Fibroblast of lung (primary cell): Measurements from ENCODE around the gene CYP4F11. TPM values are rescaled to one million over a fixed set of nuclear protein-coding genes. Genes with fewer than 3 reads are reported as not detected.
"Not testable (repeated sequence)": the region's sequence is repeated elsewhere in the genome, so short reads cannot be mapped to it uniquely, and the experiment has no call there.

Experiments used
- DNase-seq, 2 donors: peaks; one replicate each; pipeline versions ENCODE4 v3.0.0 to v3.0.0-alpha.2; 2010; ENCODE audit warnings: low read depth in 2 of 2
- H2AFZ ChIP-seq: 2 replicates; pipeline ENCODE4 v1.5.1; 2012; ENCODE audit warnings: low read length, control low read depth, inconsistent platforms
- H3K27ac ChIP-seq: 2 replicates; pipeline ENCODE4 v1.5.1; 2011; ENCODE audit warnings: low read length, control low read depth; ENCODE audit not compliant: insufficient read depth
- H3K27me3 ChIP-seq: 2 replicates; pipeline ENCODE4 v1.5.1; 2011; ENCODE audit warnings: mild to moderate bottlenecking, low read length; ENCODE audit not compliant: control insufficient read depth, insufficient read depth
- H3K36me3 ChIP-seq: 2 replicates; pipeline ENCODE4 v1.5.1; 2011; ENCODE audit warnings: low read length; ENCODE audit not compliant: control insufficient read depth, insufficient read depth
- H3K4me1 ChIP-seq: 2 replicates; pipeline ENCODE4 v1.5.1; 2011; ENCODE audit warnings: low read length; ENCODE audit not compliant: control insufficient read depth, insufficient read depth; ENCODE audit errors: extremely low read depth
- H3K4me2 ChIP-seq: 2 replicates; pipeline ENCODE4 v1.5.1; 2011; ENCODE audit warnings: low read length, control low read depth; ENCODE audit not compliant: insufficient read depth; ENCODE audit errors: extremely low read depth
- H3K4me3 ChIP-seq, 4 experiments: fragments of 200-600 bp in 1 of 4; sonication (generic) in 1 of 4; replicated peaks in 1 of 4; 2 replicates each; pipeline ENCODE4 v1.5.1; 2011 to 2016; ENCODE audit warnings: low read length in 4 of 4, low read depth in 3 of 4, mild to moderate bottlenecking in 3 of 4, control low read depth in 2 of 4, inconsistent platforms in 1 of 4, mixed read lengths in 1 of 4; ENCODE audit not compliant: insufficient read depth in 1 of 4; ENCODE audit errors: control extremely low read depth in 1 of 4
- H3K79me2 ChIP-seq: 2 replicates; pipeline ENCODE4 v1.5.1; 2012; ENCODE audit warnings: mild to moderate bottlenecking, low read length, inconsistent platforms; ENCODE audit not compliant: control insufficient read depth, insufficient read depth
- H3K9ac ChIP-seq: 2 replicates; pipeline ENCODE4 v1.5.1; 2011; ENCODE audit warnings: mild to moderate bottlenecking, low read length, control low read depth; ENCODE audit not compliant: insufficient read depth
- H3K9me3 ChIP-seq: 2 replicates; pipeline ENCODE4 v1.5.1; 2012; ENCODE audit warnings: low read depth, low read length; ENCODE audit not compliant: control insufficient read depth, insufficient read depth
- H4K20me1 ChIP-seq: 2 replicates; pipeline ENCODE4 v1.5.1; 2011; ENCODE audit warnings: low read length; ENCODE audit not compliant: control insufficient read depth, insufficient read depth; ENCODE audit errors: extremely low read depth
- EZH2 ChIP-seq: IDR thresholded peaks from 2 replicates; pipeline ENCODE4 v1.5.1; 2012; ENCODE audit warnings: low read length, control low read depth, mild to moderate bottlenecking; ENCODE audit errors: missing control alignments
- polyA plus RNA-seq, 2 donors: library from polyadenylated mRNA; depleted of rRNA in 1 of 2; stranded (reverse) in 1 of 2; unstranded in 1 of 2; fragments of >200 nt; gene quantifications; 2 replicates each; pipeline ENCODE4 v1.2.1, GENCODE V29; 2011 to 2012; ENCODE audit warnings: missing spikeins in 1 of 2
- total RNA-seq: library from RNA; depleted of rRNA; stranded (reverse); fragments of >200 nt; gene quantifications from 2 replicates; pipeline ENCODE4 v1.2.1, GENCODE V29; 2014
- TF ChIP-seq, protein P1 (sequence below), 2 donors: IDR thresholded peaks in 1 of 2; conservative IDR thresholded peaks in 1 of 2; 1 replicate in 1 of 2; 2 replicates in 1 of 2; pipeline ENCODE4 v1.5.1; 2011 to 2012; ENCODE audit warnings: low read length in 2 of 2, control low read depth in 1 of 2, inconsistent platforms in 1 of 2, low read depth in 1 of 2, mild to moderate bottlenecking in 1 of 2

CYP4F11 gene
- total and polyA plus RNA-seq, 2 donors (not counting 1 experiment from before 2014, with no cell fraction given) = not detected

DNA sequence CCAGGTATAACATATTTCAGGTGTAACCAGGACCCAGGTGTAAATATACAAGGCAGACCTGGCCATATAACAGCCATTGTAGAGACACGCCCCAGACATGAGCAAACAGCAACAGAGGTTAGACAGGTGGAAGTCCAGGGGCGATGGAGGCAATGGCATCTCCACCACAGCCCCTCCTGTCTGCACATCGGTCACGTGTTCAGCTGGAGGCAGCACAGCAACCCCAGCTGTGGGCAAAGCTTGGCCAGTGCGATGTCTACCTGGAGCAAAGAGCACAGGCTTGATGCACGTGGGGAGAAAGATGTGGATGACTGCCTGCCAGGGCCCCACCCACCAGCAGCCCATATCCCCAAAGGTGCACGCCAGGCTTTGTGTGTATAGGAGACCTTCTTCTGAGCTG lies 40.9 kb downstream of the CYP4F11 start:
- Histone ChIP-seq H3K27me3 (no peaks in the 10 kb centered on the region), H3K27ac (no peak overlapping the region), H3K79me2 (no peaks in the 10 kb centered on the region), H3K9ac (no peak overlapping the region), H3K4me3 (no peak overlapping the region), H3K9me3 (no peaks in the 10 kb centered on the region), H3K4me1 (no peaks in the 10 kb centered on the region), H3K36me3 (no peaks in the 10 kb centered on the region), H2AFZ (no peak overlapping the region), H4K20me1 (no peaks in the 10 kb centered on the region), H3K4me2 (no peak overlapping the region)
- DNase-seq = no peak
- TF ChIP-seq EZH2 = no peak
- TF ChIP-seq, protein P1, sequence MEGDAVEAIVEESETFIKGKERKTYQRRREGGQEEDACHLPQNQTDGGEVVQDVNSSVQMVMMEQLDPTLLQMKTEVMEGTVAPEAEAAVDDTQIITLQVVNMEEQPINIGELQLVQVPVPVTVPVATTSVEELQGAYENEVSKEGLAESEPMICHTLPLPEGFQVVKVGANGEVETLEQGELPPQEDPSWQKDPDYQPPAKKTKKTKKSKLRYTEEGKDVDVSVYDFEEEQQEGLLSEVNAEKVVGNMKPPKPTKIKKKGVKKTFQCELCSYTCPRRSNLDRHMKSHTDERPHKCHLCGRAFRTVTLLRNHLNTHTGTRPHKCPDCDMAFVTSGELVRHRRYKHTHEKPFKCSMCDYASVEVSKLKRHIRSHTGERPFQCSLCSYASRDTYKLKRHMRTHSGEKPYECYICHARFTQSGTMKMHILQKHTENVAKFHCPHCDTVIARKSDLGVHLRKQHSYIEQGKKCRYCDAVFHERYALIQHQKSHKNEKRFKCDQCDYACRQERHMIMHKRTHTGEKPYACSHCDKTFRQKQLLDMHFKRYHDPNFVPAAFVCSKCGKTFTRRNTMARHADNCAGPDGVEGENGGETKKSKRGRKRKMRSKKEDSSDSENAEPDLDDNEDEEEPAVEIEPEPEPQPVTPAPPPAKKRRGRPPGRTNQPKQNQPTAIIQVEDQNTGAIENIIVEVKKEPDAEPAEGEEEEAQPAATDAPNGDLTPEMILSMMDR (conservative IDR thresholded peaks at IDR 0.05 in 1 of 2, IDR thresholded peaks at IDR 0.05 in 1 of 2; ENCODE audit: low read depth in 1 of 2, low read length in 2 of 2) = no peak

DNA sequence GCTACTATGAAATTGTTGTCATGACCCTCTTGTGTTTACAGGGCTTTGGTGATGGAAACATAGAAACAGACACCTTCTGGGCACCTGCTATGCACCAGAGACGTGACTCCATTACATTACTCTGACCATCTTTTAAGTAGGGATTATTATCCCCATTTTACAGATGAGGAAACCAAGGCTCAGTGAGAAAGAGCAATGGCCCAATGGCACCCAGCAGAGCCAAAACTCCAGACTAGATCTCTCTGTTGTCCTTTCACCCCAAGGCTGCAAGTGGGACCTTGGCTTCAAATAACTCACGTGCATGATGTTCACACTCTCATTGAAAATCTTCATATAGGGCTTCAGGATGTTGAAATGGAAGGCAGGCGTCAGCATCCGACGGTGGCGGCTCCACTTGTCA lies 42.3 kb downstream of the CYP4F11 start:
- Histone ChIP-seq H3K9ac (no peak overlapping the region), H3K4me1 (no peaks in the 10 kb centered on the region), H3K27me3 (no peaks in the 10 kb centered on the region), H2AFZ (no peak overlapping the region), H4K20me1 (no peaks in the 10 kb centered on the region), H3K79me2 (no peaks in the 10 kb centered on the region), H3K27ac (no peak overlapping the region), H3K36me3 (no peaks in the 10 kb centered on the region), H3K4me2 (no peak overlapping the region), H3K9me3 (no peaks in the 10 kb centered on the region), H3K4me3 (no peak overlapping the region)
- DNase-seq = no peak
- TF ChIP-seq EZH2 = no peak
- TF ChIP-seq, protein P1 (conservative IDR thresholded peaks at IDR 0.05 in 1 of 2, IDR thresholded peaks at IDR 0.05 in 1 of 2; ENCODE audit: low read depth in 1 of 2, low read length in 2 of 2) = no peak

DNA sequence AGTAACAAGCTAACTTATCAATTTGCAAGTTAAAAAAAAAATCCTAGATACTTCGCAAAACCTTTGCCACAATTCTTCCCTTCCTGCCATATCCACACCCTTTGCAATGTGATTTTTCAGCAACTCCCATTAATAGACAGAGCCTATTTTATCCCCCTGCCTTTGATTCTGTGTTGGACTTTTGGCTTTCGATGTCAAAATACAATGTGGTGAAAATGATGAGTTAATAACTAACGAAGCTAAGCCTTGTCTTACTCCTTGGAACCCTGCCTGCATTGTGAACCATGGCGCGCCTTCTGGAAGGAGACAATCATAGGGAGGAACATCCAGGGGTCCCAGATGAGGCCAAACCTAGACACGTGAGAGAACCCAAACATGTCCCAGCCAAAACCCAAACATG lies 42.9 kb downstream of the CYP4F11 start:
- Histone ChIP-seq H3K9ac (no peak overlapping the region), H3K79me2 (no peaks in the 10 kb centered on the region), H4K20me1 (no peaks in the 10 kb centered on the region), H3K9me3 (no peaks in the 10 kb centered on the region), H3K27ac (no peak overlapping the region), H2AFZ (no peak overlapping the region), H3K4me2 (no peak overlapping the region), H3K4me1 (no peaks in the 10 kb centered on the region), H3K4me3 (no peak overlapping the region), H3K27me3 (no peaks in the 10 kb centered on the region), H3K36me3 (no peaks in the 10 kb centered on the region)
- TF ChIP-seq, protein P1 (conservative IDR thresholded peaks at IDR 0.05 in 1 of 2, IDR thresholded peaks at IDR 0.05 in 1 of 2; ENCODE audit: low read depth in 1 of 2, low read length in 2 of 2) = no peak
- TF ChIP-seq EZH2 = no peak
- DNase-seq = no peak

DNA sequence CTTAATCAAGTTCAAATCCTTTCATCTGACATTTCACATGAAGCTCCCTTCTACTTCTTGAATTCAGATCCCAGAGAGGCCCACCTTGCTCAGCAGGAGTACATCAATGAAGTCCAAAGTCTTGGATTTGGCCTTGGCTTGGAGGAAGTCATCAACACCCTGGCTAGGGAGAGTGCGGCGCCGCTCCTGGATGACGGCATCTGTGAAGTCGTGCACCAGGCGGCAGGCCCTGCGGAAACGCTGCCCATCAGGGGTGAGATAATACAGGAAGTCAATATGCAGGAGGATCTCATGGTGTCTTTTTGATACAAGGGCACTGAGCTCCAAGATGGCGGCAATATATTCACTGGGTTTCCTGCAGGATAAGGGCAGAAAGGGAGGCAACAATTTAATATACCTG lies 45.0 kb downstream of the CYP4F11 start:
- H3K9ac ChIP-seq, H3K27me3 ChIP-seq, H3K4me1 ChIP-seq, H4K20me1 ChIP-seq, H3K4me2 ChIP-seq, H3K79me2 ChIP-seq, H3K9me3 ChIP-seq, H3K4me3 ChIP-seq, H3K36me3 ChIP-seq, H3K27ac ChIP-seq, DNase-seq, H2AFZ ChIP-seq: not testable (repeated sequence)
